ENCODE data around the gene HSFX2. TPM values are rescaled to one million over a fixed set of nuclear protein-coding genes. Genes with fewer than 3 reads are reported as not detected.

The HSFX2 gene
- total and polyA plus RNA-seq, 2 of the 13 experiments (the other 11 are each of a cell fraction or from before 2014, with no cell fraction given): 0.13 TPM; not detected in 1

DNA sequence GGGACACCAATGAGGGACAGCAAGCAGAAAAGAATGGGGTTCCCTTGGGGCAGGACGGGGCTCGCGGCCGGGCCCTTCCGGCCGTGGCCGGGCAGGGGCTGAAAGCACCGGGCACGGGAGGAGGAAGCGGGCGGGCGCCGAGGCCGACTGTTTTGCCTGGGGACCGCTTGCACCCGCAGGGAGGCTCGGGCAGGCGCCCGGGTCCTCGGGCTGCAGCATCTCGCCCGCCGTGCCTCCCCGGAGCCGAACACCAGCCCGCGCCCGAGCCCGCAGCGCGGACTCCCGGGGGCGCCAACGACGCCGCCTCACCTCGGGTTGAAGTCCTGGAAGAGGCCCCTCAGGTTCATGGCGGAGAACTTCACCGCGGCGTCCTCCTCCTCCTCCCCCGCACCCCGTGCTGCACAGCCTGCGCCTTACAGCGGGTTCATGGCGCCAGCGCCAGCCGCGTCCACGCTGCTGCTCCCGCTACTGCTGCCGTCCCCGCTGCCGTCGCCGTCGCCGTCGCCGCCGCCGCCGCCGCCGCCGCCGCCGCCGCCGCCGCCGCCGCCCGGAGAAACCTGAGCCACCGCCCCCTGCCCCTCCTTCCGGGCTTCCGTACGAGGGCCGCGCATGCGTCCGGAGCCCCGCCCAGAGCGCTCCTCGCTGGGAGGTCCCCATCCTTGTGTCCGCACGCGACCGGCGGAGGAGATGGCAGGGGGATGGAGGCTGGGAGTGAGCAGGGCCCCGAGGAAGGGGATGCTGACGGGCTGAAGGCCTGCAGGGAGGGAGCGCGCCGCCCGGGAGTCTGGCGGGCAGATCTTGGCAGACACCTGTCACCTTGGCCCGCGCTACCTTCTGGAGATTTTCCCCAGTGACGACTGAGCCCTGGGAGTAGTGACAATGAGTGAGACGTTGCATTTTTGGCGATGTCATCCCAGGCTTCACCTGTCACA lies 36.4 kb upstream of the HSFX2 start, which contains the start of gene TMEM185A (continued):
- TF ChIP-seq, protein P1, sequence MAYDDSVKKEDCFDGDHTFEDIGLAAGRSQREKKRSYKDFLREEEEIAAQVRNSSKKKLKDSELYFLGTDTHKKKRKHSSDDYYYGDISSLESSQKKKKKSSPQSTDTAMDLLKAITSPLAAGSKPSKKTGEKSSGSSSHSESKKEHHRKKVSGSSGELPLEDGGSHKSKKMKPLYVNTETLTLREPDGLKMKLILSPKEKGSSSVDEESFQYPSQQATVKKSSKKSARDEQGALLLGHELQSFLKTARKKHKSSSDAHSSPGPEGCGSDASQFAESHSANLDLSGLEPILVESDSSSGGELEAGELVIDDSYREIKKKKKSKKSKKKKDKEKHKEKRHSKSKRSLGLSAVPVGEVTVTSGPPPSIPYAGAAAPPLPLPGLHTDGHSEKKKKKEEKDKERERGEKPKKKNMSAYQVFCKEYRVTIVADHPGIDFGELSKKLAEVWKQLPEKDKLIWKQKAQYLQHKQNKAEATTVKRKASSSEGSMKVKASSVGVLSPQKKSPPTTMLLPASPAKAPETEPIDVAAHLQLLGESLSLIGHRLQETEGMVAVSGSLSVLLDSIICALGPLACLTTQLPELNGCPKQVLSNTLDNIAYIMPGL (CRISPR knock-in tag; IDR thresholded peaks at IDR 0.05; ENCODE audit: borderline replicate concordance in 1 of 2, low read depth in 1 of 2): peak in 1 of 2 experiments; percentile 36; a peak in 1 of 4 replicates
- TF ChIP-seq, protein P2, sequence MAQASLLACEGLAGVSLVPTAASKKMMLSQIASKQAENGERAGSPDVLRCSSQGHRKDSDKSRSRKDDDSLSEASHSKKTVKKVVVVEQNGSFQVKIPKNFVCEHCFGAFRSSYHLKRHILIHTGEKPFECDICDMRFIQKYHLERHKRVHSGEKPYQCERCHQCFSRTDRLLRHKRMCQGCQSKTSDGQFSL (CRISPR knock-in tag; IDR thresholded peaks at IDR 0.05): no peak
- TF ChIP-seq HOXA3 (CRISPR knock-in tag; IDR thresholded peaks at IDR 0.05): 0 out of 2 replicates have a peak, but pooled peaks have one; percentile 11
- TF ChIP-seq SNAPC2 (CRISPR knock-in tag; IDR thresholded peaks at IDR 0.05): no peak
- TF ChIP-seq NFE2L1 (CRISPR knock-in tag; IDR thresholded peaks at IDR 0.05; ENCODE audit: borderline replicate concordance): no peak
- TF ChIP-seq, protein P3, sequence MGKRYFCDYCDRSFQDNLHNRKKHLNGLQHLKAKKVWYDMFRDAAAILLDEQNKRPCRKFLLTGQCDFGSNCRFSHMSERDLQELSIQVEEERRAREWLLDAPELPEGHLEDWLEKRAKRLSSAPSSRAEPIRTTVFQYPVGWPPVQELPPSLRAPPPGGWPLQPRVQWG (CRISPR knock-in tag; IDR thresholded peaks at IDR 0.05; ENCODE audit: borderline replicate concordance, low read depth): no peak
- TF ChIP-seq, protein P4, sequence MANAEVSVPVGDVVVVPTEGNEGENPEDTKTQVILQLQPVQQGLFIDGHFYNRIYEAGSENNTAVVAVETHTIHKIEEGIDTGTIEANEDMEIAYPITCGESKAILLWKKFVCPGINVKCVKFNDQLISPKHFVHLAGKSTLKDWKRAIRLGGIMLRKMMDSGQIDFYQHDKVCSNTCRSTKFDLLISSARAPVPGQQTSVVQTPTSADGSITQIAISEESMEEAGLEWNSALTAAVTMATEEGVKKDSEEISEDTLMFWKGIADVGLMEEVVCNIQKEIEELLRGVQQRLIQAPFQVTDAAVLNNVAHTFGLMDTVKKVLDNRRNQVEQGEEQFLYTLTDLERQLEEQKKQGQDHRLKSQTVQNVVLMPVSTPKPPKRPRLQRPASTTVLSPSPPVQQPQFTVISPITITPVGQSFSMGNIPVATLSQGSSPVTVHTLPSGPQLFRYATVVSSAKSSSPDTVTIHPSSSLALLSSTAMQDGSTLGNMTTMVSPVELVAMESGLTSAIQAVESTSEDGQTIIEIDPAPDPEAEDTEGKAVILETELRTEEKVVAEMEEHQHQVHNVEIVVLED (CRISPR knock-in tag; IDR thresholded peaks at IDR 0.05; ENCODE audit: borderline replicate concordance): no peak
- TF ChIP-seq ADNP (CRISPR knock-in tag; IDR thresholded peaks at IDR 0.05): no peak
- TF ChIP-seq TRIM24 (CRISPR knock-in tag; IDR thresholded peaks at IDR 0.05): no peak
- TF ChIP-seq RNF2 (conservative IDR thresholded peaks at IDR 0.05; ENCODE audit: low read depth): no peak
- no peak for TF ChIP-seq ZNF567 (CRISPR knock-in tag; IDR thresholded peaks at IDR 0.05; ENCODE audit: borderline replicate concordance)
- TF ChIP-seq, protein P5, sequence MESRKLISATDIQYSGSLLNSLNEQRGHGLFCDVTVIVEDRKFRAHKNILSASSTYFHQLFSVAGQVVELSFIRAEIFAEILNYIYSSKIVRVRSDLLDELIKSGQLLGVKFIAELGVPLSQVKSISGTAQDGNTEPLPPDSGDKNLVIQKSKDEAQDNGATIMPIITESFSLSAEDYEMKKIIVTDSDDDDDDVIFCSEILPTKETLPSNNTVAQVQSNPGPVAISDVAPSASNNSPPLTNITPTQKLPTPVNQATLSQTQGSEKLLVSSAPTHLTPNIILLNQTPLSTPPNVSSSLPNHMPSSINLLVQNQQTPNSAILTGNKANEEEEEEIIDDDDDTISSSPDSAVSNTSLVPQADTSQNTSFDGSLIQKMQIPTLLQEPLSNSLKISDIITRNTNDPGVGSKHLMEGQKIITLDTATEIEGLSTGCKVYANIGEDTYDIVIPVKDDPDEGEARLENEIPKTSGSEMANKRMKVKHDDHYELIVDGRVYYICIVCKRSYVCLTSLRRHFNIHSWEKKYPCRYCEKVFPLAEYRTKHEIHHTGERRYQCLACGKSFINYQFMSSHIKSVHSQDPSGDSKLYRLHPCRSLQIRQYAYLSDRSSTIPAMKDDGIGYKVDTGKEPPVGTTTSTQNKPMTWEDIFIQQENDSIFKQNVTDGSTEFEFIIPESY (CRISPR knock-in tag; IDR thresholded peaks at IDR 0.05): no peak
- TF ChIP-seq ZNF253 (CRISPR knock-in tag; IDR thresholded peaks at IDR 0.05; ENCODE audit: borderline replicate concordance): no peak
- TF ChIP-seq CEBPG (CRISPR knock-in tag; IDR thresholded peaks at IDR 0.05): no peak
- TF ChIP-seq ZFY (CRISPR knock-in tag; IDR thresholded peaks at IDR 0.05): peak; percentile 28; the same call in 1 of the 2 replicates
- TF ChIP-seq, protein P6, sequence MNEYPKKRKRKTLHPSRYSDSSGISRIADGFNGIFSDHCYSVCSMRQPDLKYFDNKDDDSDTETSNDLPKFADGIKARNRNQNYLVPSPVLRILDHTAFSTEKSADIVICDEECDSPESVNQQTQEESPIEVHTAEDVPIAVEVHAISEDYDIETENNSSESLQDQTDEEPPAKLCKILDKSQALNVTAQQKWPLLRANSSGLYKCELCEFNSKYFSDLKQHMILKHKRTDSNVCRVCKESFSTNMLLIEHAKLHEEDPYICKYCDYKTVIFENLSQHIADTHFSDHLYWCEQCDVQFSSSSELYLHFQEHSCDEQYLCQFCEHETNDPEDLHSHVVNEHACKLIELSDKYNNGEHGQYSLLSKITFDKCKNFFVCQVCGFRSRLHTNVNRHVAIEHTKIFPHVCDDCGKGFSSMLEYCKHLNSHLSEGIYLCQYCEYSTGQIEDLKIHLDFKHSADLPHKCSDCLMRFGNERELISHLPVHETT (CRISPR knock-in tag; conservative IDR thresholded peaks at IDR 0.05): no peak
- TF ChIP-seq ZNF343 (CRISPR knock-in tag; IDR thresholded peaks at IDR 0.05): no peak
- TF ChIP-seq ZNF841 (CRISPR knock-in tag; IDR thresholded peaks at IDR 0.05; ENCODE audit: borderline replicate concordance): no peak
